IMR-90 (cell line): ENCODE data around the gene C15orf62.

Source experiments
- CHD1 ChIP-seq: IDR thresholded peaks from 2 replicates; pipeline ENCODE4 v1.6.1; 2012; ENCODE audit warnings: low read depth, low read length, improper control_type of control experiment
- MAZ ChIP-seq: IDR thresholded peaks from 2 replicates; pipeline ENCODE4 v1.6.1; 2012; ENCODE audit warnings: low read depth, mild to moderate bottlenecking, low read length, improper control_type of control experiment, moderate library complexity, borderline replicate concordance
- MXI1 ChIP-seq: IDR thresholded peaks from 2 replicates; pipeline ENCODE4 v1.6.1; 2012; ENCODE audit warnings: low read depth, mild to moderate bottlenecking, low read length, moderate library complexity, borderline replicate concordance
- POLR2A ChIP-seq: IDR thresholded peaks from 2 replicates; pipeline ENCODE4 v1.6.1; 2012; ENCODE audit warnings: mild to moderate bottlenecking, low read depth, low read length
- TF ChIP-seq, protein P1 (sequence below): conservative IDR thresholded peaks from 2 replicates; pipeline ENCODE4 v1.5.1; 2012; ENCODE audit warnings: mild to moderate bottlenecking, low read depth, low read length, improper control_type of control experiment

DNA sequence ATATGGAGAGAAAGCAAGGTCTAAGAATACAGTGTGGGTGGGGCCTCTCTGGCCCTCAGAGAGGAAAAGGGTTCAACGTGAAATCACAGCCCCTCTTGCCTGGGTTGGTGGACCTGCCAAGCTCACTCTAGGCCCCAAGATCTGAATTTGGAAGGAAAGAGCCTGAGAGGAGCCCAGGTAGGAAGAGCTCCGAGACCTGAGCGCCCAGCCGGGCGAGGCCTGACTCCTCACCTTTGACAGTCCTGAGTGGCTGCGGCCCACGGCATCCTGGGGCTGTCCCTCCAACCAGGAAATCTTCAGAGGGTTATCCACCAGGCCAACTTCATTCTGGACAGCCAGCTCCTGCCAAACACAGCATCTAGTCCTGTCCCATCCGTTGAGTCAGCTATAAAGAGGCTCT, 3.7 kb downstream of the C15orf62 start:
- TF ChIP-seq, protein P1, sequence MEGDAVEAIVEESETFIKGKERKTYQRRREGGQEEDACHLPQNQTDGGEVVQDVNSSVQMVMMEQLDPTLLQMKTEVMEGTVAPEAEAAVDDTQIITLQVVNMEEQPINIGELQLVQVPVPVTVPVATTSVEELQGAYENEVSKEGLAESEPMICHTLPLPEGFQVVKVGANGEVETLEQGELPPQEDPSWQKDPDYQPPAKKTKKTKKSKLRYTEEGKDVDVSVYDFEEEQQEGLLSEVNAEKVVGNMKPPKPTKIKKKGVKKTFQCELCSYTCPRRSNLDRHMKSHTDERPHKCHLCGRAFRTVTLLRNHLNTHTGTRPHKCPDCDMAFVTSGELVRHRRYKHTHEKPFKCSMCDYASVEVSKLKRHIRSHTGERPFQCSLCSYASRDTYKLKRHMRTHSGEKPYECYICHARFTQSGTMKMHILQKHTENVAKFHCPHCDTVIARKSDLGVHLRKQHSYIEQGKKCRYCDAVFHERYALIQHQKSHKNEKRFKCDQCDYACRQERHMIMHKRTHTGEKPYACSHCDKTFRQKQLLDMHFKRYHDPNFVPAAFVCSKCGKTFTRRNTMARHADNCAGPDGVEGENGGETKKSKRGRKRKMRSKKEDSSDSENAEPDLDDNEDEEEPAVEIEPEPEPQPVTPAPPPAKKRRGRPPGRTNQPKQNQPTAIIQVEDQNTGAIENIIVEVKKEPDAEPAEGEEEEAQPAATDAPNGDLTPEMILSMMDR = no peak
- TF ChIP-seq POLR2A = no peak
- no peak for TF ChIP-seq CHD1
- no peak for TF ChIP-seq MXI1
- TF ChIP-seq MAZ = no peak
